OCI-LY7 (cell line): ENCODE data around the gene ACSM5. TPM values are rescaled to one million over a fixed set of nuclear protein-coding genes. Genes with fewer than 3 reads are reported as not detected.

Experiments
- BruUV-seq: library from RNA; stranded (reverse); fragments of 400-500 nt; replicated peaks from 2 replicates; lab custom pipeline; 2021; lab: Mats Ljungman, UMichigan
- CTCF ChIA-PET: fragments of 300-600 bp; sonication (Branson Sonifier 250); formaldehyde crosslinking; loops from one replicate; lab custom pipeline; 2022; ENCODE audit warnings: antibody characterized with exemption; ENCODE audit not compliant: unreplicated experiment; lab: Charles Lee
- POLR2A ChIA-PET: fragments of 300-600 bp; sonication (Branson Sonifier 250); formaldehyde crosslinking; loops from one replicate; lab custom pipeline; 2022; ENCODE audit warnings: antibody characterized with exemption; lab: Charles Lee
- DNase-seq: peaks from one replicate; pipeline ENCODE4 v3.0.0-alpha.2; 2015; ENCODE audit warnings: low spot score
- H2AFZ ChIP-seq: fragments of 200-600 bp; sonication (generic), shearing (Covaris generic); 2 replicates; pipeline ENCODE4 v1.6.1; 2014; ENCODE audit warnings: mild to moderate bottlenecking, antibody characterized with exemption, low read length, moderate library complexity
- H3K27ac ChIP-seq: fragments of 200-600 bp; sonication (generic); 2 replicates; pipeline ENCODE4 v1.5.1; 2014; ENCODE audit warnings: mixed run types, low read depth, mild to moderate bottlenecking, moderate library complexity, low read length, inconsistent platforms; ENCODE audit not compliant: poor library complexity, severe bottlenecking
- H3K36me3 ChIP-seq: fragments of 200-600 bp; sonication (generic); 2 replicates; pipeline ENCODE4 v1.6.1; 2014; ENCODE audit warnings: mild to moderate bottlenecking, antibody characterized with exemption, low read length, moderate library complexity, mixed read lengths; ENCODE audit not compliant: insufficient read depth
- H3K4me1 ChIP-seq: fragments of 200-600 bp; sonication (generic); 2 replicates; pipeline ENCODE4 v1.5.1; 2014; ENCODE audit warnings: mild to moderate bottlenecking, low read length; ENCODE audit not compliant: insufficient read depth, poor library complexity, severe bottlenecking
- H3K4me2 ChIP-seq: fragments of 200-600 bp; sonication (generic); 2 replicates; pipeline ENCODE4 v1.6.1; 2014; ENCODE audit warnings: mild to moderate bottlenecking, low read length
- H3K4me3 ChIP-seq: fragments of 200-600 bp; sonication (generic); 2 replicates; pipeline ENCODE4 v1.5.1; 2014; ENCODE audit warnings: mild to moderate bottlenecking, low read depth, low read length; ENCODE audit not compliant: poor library complexity, severe bottlenecking
- H3K79me2 ChIP-seq: fragments of 200-600 bp; sonication (generic); 2 replicates; pipeline ENCODE4 v1.6.1; 2016; ENCODE audit warnings: low read depth, mild to moderate bottlenecking, low read length, moderate library complexity, mixed read lengths; ENCODE audit not compliant: insufficient read depth
- H3K9me2 ChIP-seq: fragments of 200-600 bp; sonication (generic); 2 replicates; pipeline ENCODE4 v1.6.1; 2016; ENCODE audit warnings: mild to moderate bottlenecking, low read length, mixed read lengths; ENCODE audit not compliant: insufficient read depth
- H3K9me3 ChIP-seq: fragments of 200-600 bp; sonication (generic); 2 replicates; pipeline ENCODE4 v1.6.1; 2014; ENCODE audit warnings: mild to moderate bottlenecking, mixed run types, low read length, mixed read lengths
- H4K20me1 ChIP-seq: fragments of 200-600 bp; sonication (generic); 2 replicates; pipeline ENCODE4 v1.6.1; 2014; ENCODE audit warnings: mild to moderate bottlenecking, antibody characterized with exemption, low read length, moderate library complexity, mixed read lengths; ENCODE audit not compliant: insufficient read depth
- EZH2phosphoT487 ChIP-seq: fragments of 200-600 bp; sonication (generic); IDR thresholded peaks from 2 replicates; pipeline ENCODE4 v1.6.1; 2018; ENCODE audit warnings: low read depth, borderline replicate concordance, mild to moderate bottlenecking, mixed run types, antibody characterized with exemption, low read length, moderate library complexity, mixed read lengths
- intact Hi-C: fragments of 100-400 bp; cut with micrococcal nuclease; formaldehyde crosslinking; loops from one replicate; pipeline ENCODE4 v1.10.0; 2022; ENCODE audit not compliant: unreplicated experiment
- total RNA-seq, 2 experiments: library from RNA; depleted of rRNA in 1 of 2; stranded (reverse); fragments of >200 nt in 1 of 2; shearing (Covaris generic) in 1 of 2; gene quantifications; 2 replicates each; pipeline ENCODE4 v1.2.3, GENCODE V29; 2014 to 2022
- TF ChIP-seq, protein P1 (sequence below): fragments of 200-600 bp; sonication (generic); conservative IDR thresholded peaks from 2 replicates; pipeline ENCODE4 v1.5.1; 2014; ENCODE audit warnings: mild to moderate bottlenecking, antibody characterized with exemption, low read length, moderate library complexity, mixed read lengths

The ACSM5 gene
- total RNA-seq, 2 experiments from 2014 or later = not detected

DNA sequence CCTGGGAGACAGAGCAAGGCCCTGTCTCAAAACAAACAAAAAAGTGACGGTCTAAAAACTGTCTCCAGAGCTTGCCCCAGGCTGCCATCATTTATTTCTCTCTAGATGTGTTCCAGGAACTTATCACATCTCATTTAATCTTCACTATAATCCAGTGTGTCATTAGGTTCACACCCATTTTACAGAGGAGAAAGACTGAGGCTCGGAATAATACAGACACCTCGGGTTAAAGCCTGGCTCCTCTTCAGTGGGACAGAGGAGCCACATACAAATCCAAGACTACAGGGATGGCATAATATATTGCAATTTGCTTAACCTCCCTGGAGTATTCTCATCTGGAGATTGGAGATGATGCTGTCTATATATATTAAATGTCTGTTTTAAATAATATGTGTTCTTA is 10.7 kb upstream of the ACSM5 start:
- TF ChIP-seq EZH2phosphoT487 = no peak
- TF ChIP-seq, protein P1, sequence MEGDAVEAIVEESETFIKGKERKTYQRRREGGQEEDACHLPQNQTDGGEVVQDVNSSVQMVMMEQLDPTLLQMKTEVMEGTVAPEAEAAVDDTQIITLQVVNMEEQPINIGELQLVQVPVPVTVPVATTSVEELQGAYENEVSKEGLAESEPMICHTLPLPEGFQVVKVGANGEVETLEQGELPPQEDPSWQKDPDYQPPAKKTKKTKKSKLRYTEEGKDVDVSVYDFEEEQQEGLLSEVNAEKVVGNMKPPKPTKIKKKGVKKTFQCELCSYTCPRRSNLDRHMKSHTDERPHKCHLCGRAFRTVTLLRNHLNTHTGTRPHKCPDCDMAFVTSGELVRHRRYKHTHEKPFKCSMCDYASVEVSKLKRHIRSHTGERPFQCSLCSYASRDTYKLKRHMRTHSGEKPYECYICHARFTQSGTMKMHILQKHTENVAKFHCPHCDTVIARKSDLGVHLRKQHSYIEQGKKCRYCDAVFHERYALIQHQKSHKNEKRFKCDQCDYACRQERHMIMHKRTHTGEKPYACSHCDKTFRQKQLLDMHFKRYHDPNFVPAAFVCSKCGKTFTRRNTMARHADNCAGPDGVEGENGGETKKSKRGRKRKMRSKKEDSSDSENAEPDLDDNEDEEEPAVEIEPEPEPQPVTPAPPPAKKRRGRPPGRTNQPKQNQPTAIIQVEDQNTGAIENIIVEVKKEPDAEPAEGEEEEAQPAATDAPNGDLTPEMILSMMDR = no peak
- no TSS peak for BruUV-seq
- no peak for DNase-seq
- Histone ChIP-seq H3K9me2 (no peaks in the 10 kb centered on the region), H3K9me3 (no peaks in the 10 kb centered on the region), H3K27ac (no peak overlapping the region), H2AFZ (no peak overlapping the region), H3K4me3 (no peak overlapping the region), H3K36me3 (no peaks in the 10 kb centered on the region), H4K20me1 (no peaks in the 10 kb centered on the region), H3K4me1 (no peaks in the 10 kb centered on the region), H3K4me2 (no peak overlapping the region), H3K79me2 (no peaks in the 10 kb centered on the region)
- ChIA-PET POLR2A (no interaction called here), CTCF (no interaction called here)
- intact Hi-C loops = no loop called here

DNA sequence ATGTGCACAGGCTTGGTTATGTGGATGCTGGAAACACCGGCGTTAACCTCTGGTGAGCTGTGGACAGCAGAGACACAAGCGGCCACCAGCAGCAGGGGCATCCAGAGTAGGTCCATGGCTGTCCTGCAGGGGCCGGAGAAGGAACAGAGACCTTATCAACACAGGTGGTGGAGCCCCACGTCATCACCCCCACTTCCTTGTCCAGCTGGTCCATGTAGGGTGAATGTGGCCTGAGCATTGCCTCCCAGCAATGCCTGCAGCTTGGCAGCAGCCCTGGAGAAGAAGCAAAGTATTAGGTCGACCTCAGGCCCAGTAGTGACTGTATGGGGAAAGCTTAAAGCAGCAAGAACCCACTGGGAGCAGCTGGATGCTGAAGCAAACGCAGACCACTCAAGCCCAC is 10.1 kb upstream of the ACSM5 start:
- TF ChIP-seq EZH2phosphoT487 = no peak
- TF ChIP-seq, protein P1 = no peak

DNA sequence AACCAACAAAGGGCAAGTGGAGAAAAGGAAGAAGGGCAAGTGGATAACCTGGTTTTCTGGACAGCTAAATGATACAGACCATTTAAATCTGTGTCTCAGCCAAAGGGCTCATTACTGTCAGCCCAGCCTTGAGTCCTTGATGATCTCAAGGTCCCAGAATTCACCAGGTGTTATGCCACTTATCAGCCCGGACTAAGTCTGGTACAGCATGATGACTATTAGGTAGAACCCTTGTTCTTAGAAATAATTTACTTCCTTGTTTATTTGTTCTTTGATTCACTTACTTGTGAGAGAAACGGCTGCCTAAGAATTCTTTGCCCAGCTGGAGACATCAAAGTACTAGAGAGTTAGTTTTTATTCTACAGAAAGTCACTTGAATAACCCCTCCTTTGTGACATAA is 8.3 kb upstream of the ACSM5 start:
- Histone ChIP-seq H3K9me3 (no peaks in the 10 kb centered on the region), H3K27ac (no peak overlapping the region), H3K4me1 (no peaks in the 10 kb centered on the region), H3K36me3 (no peaks in the 10 kb centered on the region), H3K79me2 (no peaks in the 10 kb centered on the region), H3K4me2 (no peak overlapping the region), H2AFZ (no peak overlapping the region), H3K9me2 (no peaks in the 10 kb centered on the region), H4K20me1 (no peaks in the 10 kb centered on the region), H3K4me3 (no peak overlapping the region)
- intact Hi-C loops = no loop called here
- CTCF ChIA-PET = no interaction called here
- POLR2A ChIA-PET = no interaction called here
- BruUV-seq = no TSS peak
- TF ChIP-seq, protein P1 = no peak
- no peak for TF ChIP-seq EZH2phosphoT487
- DNase-seq = no peak

More for the DNA sequence above, 10.1 kb upstream of the ACSM5 start:
- DNase-seq = no peak
- no peaks in the 10 kb centered on the region for H3K9me2 ChIP-seq
- intact Hi-C loops = no loop called here
- BruUV-seq = no TSS peak
- no peaks in the 10 kb centered on the region for H3K9me3 ChIP-seq
- ChIA-PET CTCF (no interaction called here), POLR2A (no interaction called here)
- no peak overlapping the region for H3K27ac ChIP-seq
- no peaks in the 10 kb centered on the region for H4K20me1 ChIP-seq
- H2AFZ ChIP-seq = no peak overlapping the region
- no peaks in the 10 kb centered on the region for H3K36me3 ChIP-seq
- no peak overlapping the region for H3K4me3 ChIP-seq
- no peaks in the 10 kb centered on the region for H3K79me2 ChIP-seq
- H3K4me2 ChIP-seq = no peak overlapping the region
- H3K4me1 ChIP-seq = no peaks in the 10 kb centered on the region
